HepG2 (cell line): ENCODE data around the gene DHRS1. TPM values are rescaled to one million over a fixed set of nuclear protein-coding genes. Genes with fewer than 3 reads are reported as not detected.
A peak's percentile ranks its signal among the peaks of the same experiment; 100 is the strongest.

Experiments
- ATAC-seq: fragments of 200-7000 bp; cut with Tn5 transposase; 3 replicates; pipeline ENCODE4 v1.9.1; 2020; ENCODE audit warnings: mild to moderate bottlenecking, moderate library complexity
- BruUV-seq: library from RNA; stranded (reverse); fragments of 400-500 nt; replicated peaks from 2 replicates; lab custom pipeline; 2021; lab: Mats Ljungman, UMichigan
- CTCF ChIA-PET: fragments of 300-600 bp; formaldehyde crosslinking; extraction: SDS; loops from one replicate; lab custom pipeline; 2021; ENCODE audit warnings: low total read pairs, inconsistent platforms, low intra/inter-chr PET ratio; lab: Yijun Ruan, JAX
- POLR2A ChIA-PET: fragments of 350-600 bp; sonication (Branson Sonifier 250); formaldehyde crosslinking; loops from one replicate; lab custom pipeline; 2020; ENCODE audit warnings: antibody characterized with exemption, inconsistent platforms; lab: Yijun Ruan, JAX
- DNase-seq: peaks from one replicate; pipeline ENCODE4 v3.0.0-alpha.2; 2015; ENCODE audit warnings: low spot score
- FAIRE-seq: peaks from 3 replicates; lab custom pipeline; 2011; peaks lifted over from hg19 to GRCh38; lab: Jason Lieb, UNC
- H2AFZ ChIP-seq: one replicate; pipeline ENCODE4 v1.6.1; 2011; ENCODE audit warnings: low read length, inconsistent platforms
- H3K27ac ChIP-seq: fragments of 300-600 bp; 3 replicates; pipeline ENCODE4 v1.8.0; 2011; ENCODE audit warnings: mixed run types, mild to moderate bottlenecking, mixed read lengths, low read length, inconsistent platforms; ENCODE audit not compliant: insufficient read depth; ENCODE audit errors: extremely low read length
- H3K27me3 ChIP-seq, 2 experiments: fragments of 200-600 bp in 1 of 2; 2 replicates in 1 of 2; 3 replicates in 1 of 2; pipeline versions ENCODE4 v1.6.0 to v1.8.0; 2011; ENCODE audit warnings: low read length in 2 of 2, mild to moderate bottlenecking in 2 of 2, moderate library complexity in 2 of 2, inconsistent platforms in 1 of 2; ENCODE audit not compliant: insufficient read depth in 2 of 2, control insufficient read depth in 1 of 2
- H3K36me3 ChIP-seq, 2 experiments: fragments of 200-600 bp in 1 of 2; replicated peaks in 1 of 2; 2 replicates in 1 of 2; 3 replicates in 1 of 2; pipeline versions ENCODE4 v1.5.1 to v1.8.0; 2011; ENCODE audit warnings: low read length in 2 of 2, inconsistent platforms in 1 of 2; ENCODE audit not compliant: insufficient read depth in 2 of 2, control insufficient read depth in 1 of 2
- H3K4me1 ChIP-seq: 2 replicates; pipeline ENCODE4 v1.5.1; 2012; ENCODE audit warnings: low read length, inconsistent platforms; ENCODE audit not compliant: insufficient read depth
- H3K4me2 ChIP-seq: 2 replicates; pipeline ENCODE4 v1.6.0; 2011; ENCODE audit warnings: low read depth, low read length, inconsistent platforms
- H3K4me3 ChIP-seq, 3 experiments: fragments of 200-600 bp in 1 of 3; sonication (generic), shearing (Covaris generic) in 1 of 3; replicated peaks in 1 of 3; 2 replicates each; pipeline ENCODE4 v1.5.1; 2011 to 2016; ENCODE audit warnings: low read length in 3 of 3, inconsistent platforms in 2 of 3, low read depth in 2 of 3, mild to moderate bottlenecking in 2 of 3, control low read depth in 1 of 3, mixed read lengths in 1 of 3; ENCODE audit not compliant: insufficient read depth in 1 of 3
- H3K79me2 ChIP-seq: one replicate; pipeline ENCODE4 v1.6.1; 2011; ENCODE audit warnings: low read length, inconsistent platforms; ENCODE audit not compliant: insufficient read depth
- H3K9ac ChIP-seq: 2 replicates; pipeline ENCODE4 v1.6.0; 2011; ENCODE audit warnings: mild to moderate bottlenecking, low read depth, low read length, inconsistent platforms; ENCODE audit not compliant: insufficient read depth
- H3K9me3 ChIP-seq: 2 replicates; pipeline ENCODE4 v1.5.1; 2012; ENCODE audit warnings: mild to moderate bottlenecking, low read length
- H4K20me1 ChIP-seq: 2 replicates; pipeline ENCODE4 v1.6.0; 2011; ENCODE audit warnings: inconsistent platforms, mild to moderate bottlenecking, low read length, moderate library complexity; ENCODE audit not compliant: insufficient read depth
- ARID2 ChIP-seq: sonication (generic); formaldehyde crosslinking; IDR thresholded peaks from 2 replicates; pipeline ENCODE4 v1.8.1; 2022; ENCODE audit warnings: mild to moderate bottlenecking, missing genetic modification reagents, borderline replicate concordance
- GFI1 ChIP-seq: sonication (generic); formaldehyde crosslinking; IDR thresholded peaks from 2 replicates; pipeline ENCODE4 v1.5.0; 2020; ENCODE audit warnings: missing genetic modification reagents, mild to moderate bottlenecking, borderline replicate concordance
- HCFC1 ChIP-seq: fragments of 150-350 bp; IDR thresholded peaks from 2 replicates; pipeline ENCODE4 v1.6.1; 2014; ENCODE audit warnings: low read depth, low read length
- JARID2 ChIP-seq: sonication (generic); formaldehyde crosslinking; IDR thresholded peaks from 2 replicates; pipeline ENCODE4 v1.8.1; 2023; ENCODE audit warnings: missing genetic modification reagents, inconsistent platforms; ENCODE audit not compliant: insufficient replicate concordance
- JUND ChIP-seq: sonication (generic); formaldehyde crosslinking; IDR thresholded peaks from 2 replicates; pipeline ENCODE4 v1.8.0; 2022; ENCODE audit warnings: mild to moderate bottlenecking, missing genetic modification reagents
- MXI1 ChIP-seq: IDR thresholded peaks from 3 replicates; pipeline ENCODE4 v1.6.1; 2012; ENCODE audit warnings: low read depth, low read length, inconsistent platforms, borderline replicate concordance
- NR2F6 ChIP-seq, 2 experiments: IDR thresholded peaks; 2 replicates each; pipeline ENCODE4 v1.6.1; 2016; ENCODE audit warnings: antibody characterized with exemption in 1 of 2, mild to moderate bottlenecking in 1 of 2
- POLR2A ChIP-seq, 2 experiments: IDR thresholded peaks; 2 replicates each; pipeline ENCODE4 v1.6.1; 2011; ENCODE audit warnings: low read depth in 2 of 2, low read length in 2 of 2, mild to moderate bottlenecking in 1 of 2, moderate library complexity in 1 of 2; ENCODE audit not compliant: insufficient read depth in 1 of 2
- TARDBP ChIP-seq: sonication (generic); formaldehyde crosslinking; IDR thresholded peaks from 2 replicates; pipeline ENCODE4 v1.8.0; 2022; ENCODE audit warnings: mild to moderate bottlenecking, missing genetic modification reagents
- XBP1 ChIP-seq: sonication (generic); formaldehyde crosslinking; IDR thresholded peaks from 2 replicates; pipeline ENCODE4 v1.5.0; 2020; ENCODE audit warnings: missing genetic modification reagents
- YEATS4 ChIP-seq: sonication (generic); formaldehyde crosslinking; IDR thresholded peaks from 2 replicates; pipeline ENCODE4 v1.4.0; 2020; ENCODE audit warnings: missing genetic modification reagents, borderline replicate concordance
- ZFP82 ChIP-seq: sonication (generic); formaldehyde crosslinking; IDR thresholded peaks from 2 replicates; pipeline ENCODE4 v1.5.1; 2020; ENCODE audit warnings: mild to moderate bottlenecking, missing genetic modification reagents, borderline replicate concordance
- ZFP90 ChIP-seq: sonication (generic); formaldehyde crosslinking; IDR thresholded peaks from 2 replicates; pipeline ENCODE4 v1.8.0; 2022; ENCODE audit warnings: missing genetic modification reagents, mild to moderate bottlenecking, inconsistent platforms, borderline replicate concordance
- ZNF354B ChIP-seq: sonication (generic); formaldehyde crosslinking; IDR thresholded peaks from 2 replicates; pipeline ENCODE4 v1.8.0; 2022; ENCODE audit warnings: mild to moderate bottlenecking, missing genetic modification reagents
- ZNF510 ChIP-seq: sonication (generic); formaldehyde crosslinking; IDR thresholded peaks from 2 replicates; pipeline ENCODE4 v1.4.0; 2020; ENCODE audit warnings: low read depth, mild to moderate bottlenecking, missing genetic modification reagents
- ZNF674 ChIP-seq: sonication (generic); formaldehyde crosslinking; IDR thresholded peaks from 2 replicates; pipeline ENCODE4 v1.5.0; 2020; ENCODE audit warnings: low read depth, mild to moderate bottlenecking, missing genetic modification reagents
- ZNF7 ChIP-seq: IDR thresholded peaks from 2 replicates; pipeline ENCODE4 v1.6.1; 2016; ENCODE audit warnings: missing biosample characterization, missing genetic modification reagents
- ZNF709 ChIP-seq: sonication (generic); formaldehyde crosslinking; IDR thresholded peaks from 2 replicates; pipeline ENCODE4 v1.5.0; 2020; ENCODE audit warnings: mild to moderate bottlenecking, missing genetic modification reagents
- ZNF782 ChIP-seq: sonication (generic); formaldehyde crosslinking; IDR thresholded peaks from 2 replicates; pipeline ENCODE4 v1.4.0; 2020; ENCODE audit warnings: missing genetic modification reagents, mild to moderate bottlenecking, borderline replicate concordance
- ZNF850 ChIP-seq: sonication (generic); formaldehyde crosslinking; conservative IDR thresholded peaks from 2 replicates; pipeline ENCODE4 v1.9.0; 2021; ENCODE audit warnings: mild to moderate bottlenecking, missing genetic modification reagents
- WGBS: methylation state at CpG from one replicate; pipeline ENCODE4 v1.1.6; 2017; ENCODE audit warnings: low lambda C conversion rate; 5-methylcytosine and 5-hydroxymethylcytosine counted together
- in situ Hi-C: cut with HindIII; loops from 2 replicates; pipeline ENCODE4 v1.10.0; 2017; ENCODE audit warnings: low pct_unique_long_range_greater_than_20kb; ENCODE audit not compliant: extremely low pct_ligation_motif_present
- intact Hi-C: fragments of 100-400 bp; cut with micrococcal nuclease; formaldehyde crosslinking; loops from one replicate; pipeline ENCODE4 v1.10.0; 2022; ENCODE audit not compliant: unreplicated experiment
- polyA plus RNA-seq, 8 experiments: library from polyadenylated mRNA; depleted of rRNA in 3 of 8; stranded (reverse) in 7 of 8; unstranded in 1 of 8; fragments of >200 nt; fragmentation: Illumina TruSeq in 4 of 8; extraction: Trizol in 4 of 8; gene quantifications; 2 replicates each; pipeline versions ENCODE4 v1.2.1 to v1.2.3, GENCODE V29; 2011 to 2016; ENCODE audit warnings: low read depth in 4 of 8, missing spikeins in 1 of 8, mixed read lengths in 1 of 8; ENCODE audit not compliant: insufficient read depth in 1 of 8
- total RNA-seq, 5 experiments: library from RNA; depleted of rRNA; stranded (reverse); fragments of >200 nt; fragmentation: Illumina TruSeq; extraction: Trizol; gene quantifications; 2 replicates each; pipeline ENCODE4 v1.2.3, GENCODE V29; 2016; ENCODE audit warnings: low read depth in 1 of 5
- TF ChIP-seq, protein P1 (sequence below): sonication (generic); formaldehyde crosslinking; IDR thresholded peaks from 2 replicates; pipeline ENCODE4 v1.4.0; 2020; ENCODE audit warnings: mild to moderate bottlenecking, low read depth, missing genetic modification reagents
- TF ChIP-seq, protein P2 (sequence below): sonication (generic); formaldehyde crosslinking; IDR thresholded peaks from 2 replicates; pipeline ENCODE4 v1.9.0; 2021; ENCODE audit warnings: missing genetic modification reagents, borderline replicate concordance

DHRS1 gene
- total and polyA plus RNA-seq, 2 of the 13 experiments (the other 11 are each of a cell fraction or from before 2014, with no cell fraction given), result 49.8 to 60.8 TPM

DNA sequence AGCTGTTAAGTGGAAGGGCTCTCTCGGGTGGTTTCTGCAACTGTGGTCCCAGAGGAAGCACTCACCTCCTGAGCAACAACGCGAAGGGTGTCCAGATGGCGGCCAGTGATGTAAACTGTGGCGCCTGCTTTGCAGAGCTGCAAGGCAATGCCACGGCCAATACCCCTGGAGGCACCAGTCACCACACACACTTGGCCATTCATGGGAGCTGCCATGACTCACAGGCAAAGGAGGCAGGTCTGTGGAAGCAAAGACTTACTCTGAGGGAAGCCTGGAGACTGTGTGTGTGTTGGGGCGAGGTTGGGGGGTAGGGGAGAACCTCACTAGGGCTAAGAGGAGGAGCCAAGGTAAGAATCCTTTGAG lies 707 bp downstream of the DHRS1 start:
- in situ Hi-C loops (loop anchor here (5.0 kb wide), 1 partner anchor 57 kb away; the partner anchor contains the start of gene TINF2), intact Hi-C loops (loop anchor here (1.0 to 10.0 kb wide), 3 partner anchors 8 to 994 kb away; partner anchors contain the start of genes BCL2L2, CIDEB, EMC9 and PPP1R3E)
- H3K4me2 ChIP-seq, result peak overlapping the region; percentile 99
- no TSS peak for BruUV-seq
- H3K79me2 ChIP-seq, result peaks cover 39% of the 10 kb centered on the region
- 13% methylated on average over 7 of the region's 7 CpGs for WGBS
- H3K9ac ChIP-seq, result peak overlapping the region; percentile 92
- H3K4me1 ChIP-seq, result peaks cover 45% of the 10 kb centered on the region
- H3K27me3 ChIP-seq, result no peaks in the 10 kb centered on the region; a peak in 1 of 5 replicates
- peak overlapping the region; percentile 79 to 98 (median 89) for H3K4me3 ChIP-seq
- ATAC-seq (peak; percentile 70), DNase-seq (peak; percentile 82), FAIRE-seq (no peak)
- CTCF ChIA-PET, result interaction anchor here (1.4 to 5.7 kb wide), 7 partner anchors 10 to 85 kb away, joined by 4 to 217 read pairs (median 10); partner anchors contain the start of genes CHMP4A, CIDEB, LTB4R2 and MDP1
- POLR2A ChIA-PET, result interaction anchor here (0.8 to 24.7 kb wide), 25 partner anchors 9 to 542 kb away, joined by 3 to 850 read pairs (median 11); partner anchors contain the start of genes CBLN3, CHMP4A, CIDEB and DCAF11
- no peaks in the 10 kb centered on the region for H3K9me3 ChIP-seq
- peaks cover 37 to 54% of the 10 kb centered on the region in 2 experiments for H3K36me3 ChIP-seq
- H4K20me1 ChIP-seq, result 0 out of 2 replicates have a peak, but pooled peaks cover 4% of the 10 kb centered on the region
- peak overlapping the region; percentile 83 for H3K27ac ChIP-seq
- H2AFZ ChIP-seq, result no peak overlapping the region
- TF ChIP-seq ZNF510 (CRISPR knock-in tag), result 0 out of 2 replicates have a peak, but pooled peaks have one; percentile 29
- TF ChIP-seq HCFC1, result peak; percentile 10; the same call in 1 of the 2 replicates
- no peak for TF ChIP-seq ARID2 (CRISPR knock-in tag)
- TF ChIP-seq MXI1, result peak; percentile 42; the same call in 1 of the 3 replicates
- TF ChIP-seq ZNF354B (CRISPR knock-in tag), result 0 out of 2 replicates have a peak, but pooled peaks have one; percentile 72
- TF ChIP-seq, protein P1, sequence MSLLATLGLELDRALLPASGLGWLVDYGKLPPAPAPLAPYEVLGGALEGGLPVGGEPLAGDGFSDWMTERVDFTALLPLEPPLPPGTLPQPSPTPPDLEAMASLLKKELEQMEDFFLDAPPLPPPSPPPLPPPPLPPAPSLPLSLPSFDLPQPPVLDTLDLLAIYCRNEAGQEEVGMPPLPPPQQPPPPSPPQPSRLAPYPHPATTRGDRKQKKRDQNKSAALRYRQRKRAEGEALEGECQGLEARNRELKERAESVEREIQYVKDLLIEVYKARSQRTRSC, result peak; percentile 15; the same call in 1 of the 2 replicates
- TF ChIP-seq NR2F6 (IDR thresholded peaks at IDR 0.05), result no peak
- TF ChIP-seq NR2F6 (CRISPR knock-in tag; IDR thresholded peaks at IDR 0.05), result 0 out of 2 replicates have a peak, but pooled peaks have one; percentile 15
- no peak for TF ChIP-seq XBP1 (CRISPR knock-in tag)
- peak; percentile 71; the same call in 1 of the 2 replicates for TF ChIP-seq TARDBP (CRISPR knock-in tag)
- TF ChIP-seq JARID2 (CRISPR knock-in tag), result peak; percentile 9
- peak; percentile 50 for TF ChIP-seq JUND
- 0 out of 2 replicates have a peak, but pooled peaks have one; percentile 12 for TF ChIP-seq ZNF850 (CRISPR knock-in tag)
- 0 out of 2 replicates have a peak, but pooled peaks have one; percentile 5 for TF ChIP-seq ZNF709 (CRISPR knock-in tag)
- 0 out of 2 replicates have a peak, but pooled peaks have one; percentile 3 for TF ChIP-seq ZFP82 (CRISPR knock-in tag)
- TF ChIP-seq ZNF7, result peak; percentile 20; the same call in 1 of the 2 replicates
- TF ChIP-seq YEATS4 (CRISPR knock-in tag), result no peak
- no peak for TF ChIP-seq ZFP90
- TF ChIP-seq, protein P2, sequence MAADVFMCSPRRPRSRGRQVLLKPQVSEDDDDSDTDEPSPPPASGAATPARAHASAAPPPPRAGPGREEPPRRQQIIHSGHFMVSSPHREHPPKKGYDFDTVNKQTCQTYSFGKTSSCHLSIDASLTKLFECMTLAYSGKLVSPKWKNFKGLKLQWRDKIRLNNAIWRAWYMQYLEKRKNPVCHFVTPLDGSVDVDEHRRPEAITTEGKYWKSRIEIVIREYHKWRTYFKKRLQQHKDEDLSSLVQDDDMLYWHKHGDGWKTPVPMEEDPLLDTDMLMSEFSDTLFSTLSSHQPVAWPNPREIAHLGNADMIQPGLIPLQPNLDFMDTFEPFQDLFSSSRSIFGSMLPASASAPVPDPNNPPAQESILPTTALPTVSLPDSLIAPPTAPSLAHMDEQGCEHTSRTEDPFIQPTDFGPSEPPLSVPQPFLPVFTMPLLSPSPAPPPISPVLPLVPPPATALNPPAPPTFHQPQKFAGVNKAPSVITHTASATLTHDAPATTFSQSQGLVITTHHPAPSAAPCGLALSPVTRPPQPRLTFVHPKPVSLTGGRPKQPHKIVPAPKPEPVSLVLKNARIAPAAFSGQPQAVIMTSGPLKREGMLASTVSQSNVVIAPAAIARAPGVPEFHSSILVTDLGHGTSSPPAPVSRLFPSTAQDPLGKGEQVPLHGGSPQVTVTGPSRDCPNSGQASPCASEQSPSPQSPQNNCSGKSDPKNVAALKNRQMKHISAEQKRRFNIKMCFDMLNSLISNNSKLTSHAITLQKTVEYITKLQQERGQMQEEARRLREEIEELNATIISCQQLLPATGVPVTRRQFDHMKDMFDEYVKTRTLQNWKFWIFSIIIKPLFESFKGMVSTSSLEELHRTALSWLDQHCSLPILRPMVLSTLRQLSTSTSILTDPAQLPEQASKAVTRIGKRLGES (CRISPR knock-in tag), result no peak
- TF ChIP-seq GFI1, result no peak
- TF ChIP-seq POLR2A (IDR thresholded peaks at IDR 0.05; ENCODE audit: insufficient read depth in 1 of 2, low read depth in 2 of 2, low read length in 2 of 2), result no peak; a peak in 1 of 4 replicates
- TF ChIP-seq ZNF674 (CRISPR knock-in tag), result peak; percentile 87; the same call in 1 of the 2 replicates
- peak; percentile 19; the same call in 1 of the 2 replicates for TF ChIP-seq ZNF782 (CRISPR knock-in tag)
